Left lung (tissue), 10 donors: ENCODE results near the gene ZNF227. TPM values are rescaled to one million over a fixed set of nuclear protein-coding genes. Genes with fewer than 3 reads are reported as not detected.
A peak's percentile ranks its signal among the peaks of the same experiment; 100 is the strongest.

ENCODE experiments used
- ATAC-seq: fragments of 200-7000 bp; cut with Tn5 transposase; one replicate; pipeline ENCODE4 v1.9.1; 2020; ENCODE audit warnings: moderate library complexity
- DNase-seq, 4 donors: peaks; one replicate each; pipeline ENCODE4 v3.0.0-alpha.2; 2013 to 2020
- H3K27ac ChIP-seq, 2 donors: fragments of 200-600 bp; sonication (generic) in 1 of 2; one replicate each; pipeline versions ENCODE4 v1.5.0 to v1.8.0; 2020 to 2021
- H3K27me3 ChIP-seq, 2 donors: fragments of 200-600 bp; sonication (generic) in 1 of 2; one replicate each; pipeline versions ENCODE4 v1.5.0 to v1.8.0; 2020 to 2021
- H3K36me3 ChIP-seq, 2 donors: fragments of 200-600 bp; sonication (generic) in 1 of 2; one replicate each; pipeline versions ENCODE4 v1.5.0 to v1.8.0; 2020 to 2021
- H3K4me1 ChIP-seq, 2 donors: fragments of 200-600 bp; one replicate each; pipeline ENCODE4 v1.8.0; 2021
- H3K4me3 ChIP-seq, 2 donors: fragments of 200-600 bp; sonication (generic) in 1 of 2; one replicate each; pipeline versions ENCODE4 v1.5.0 to v1.8.0; 2020 to 2021; ENCODE audit warnings: mild to moderate bottlenecking in 1 of 2
- H3K9me3 ChIP-seq, 2 donors: fragments of 200-600 bp; sonication (generic) in 1 of 2; one replicate each; pipeline versions ENCODE4 v1.5.0 to v1.8.0; 2020 to 2021
- CTCF ChIP-seq, 2 donors: fragments of 200-600 bp; sonication (generic) in 1 of 2; IDR thresholded peaks; one replicate each; pipeline versions ENCODE4 v1.5.0 to v1.8.0; 2021; ENCODE audit warnings: antibody characterized with exemption in 2 of 2
- intact Hi-C, 2 donors: fragments of 100-400 bp; cut with DNase I; formaldehyde crosslinking; loops; one replicate each; pipeline versions ENCODE4 v1.11.2 to v1.14.2; 2022
- polyA plus RNA-seq, 6 donors: library from polyadenylated mRNA; unstranded; fragments of 120-200 nt; gene quantifications; one replicate each; pipeline ENCODE4 v1.2.1, GENCODE V29; 2013; ENCODE audit not compliant: insufficient read length in 6 of 6
- total RNA-seq, 2 donors: library from RNA; stranded (reverse); fragmentation: NEBNext Ultra II Directional; extraction: Animal tissue kit (Norgen Biotek cat#: 25700); gene quantifications; one replicate each; pipeline ENCODE4 v1.2.1, GENCODE V29; 2021
- donor health status: DM: no; HTN: yes; CAD: no.
- donor health status: DM: no; HTN: no; CAD: no.

The ZNF227 gene
- total and polyA plus RNA-seq, 8 donors = 13.3 to 34.9 (median 27.0) TPM

DNA sequence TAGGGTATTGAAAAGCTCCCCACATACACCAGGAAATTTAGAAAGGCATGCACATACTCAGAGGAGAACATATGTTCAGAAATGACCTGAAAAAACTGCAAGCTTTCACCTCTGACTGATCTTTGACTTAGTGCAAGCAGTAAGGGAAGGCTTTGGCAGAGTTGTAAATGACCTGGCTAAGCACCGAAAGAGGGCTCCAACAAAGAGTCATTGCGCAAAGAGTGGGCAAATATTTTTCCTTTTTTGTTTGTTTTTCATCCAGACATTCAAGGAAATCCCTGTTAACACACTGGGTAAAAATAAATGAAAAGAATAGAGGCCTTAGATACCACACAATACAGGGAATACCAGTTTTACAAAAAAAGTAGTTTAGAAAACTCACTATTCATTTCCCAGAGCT is 42.2 kb downstream of the ZNF227 start:
- DNase-seq (no peak), ATAC-seq (no peak)
- Histone ChIP-seq H3K36me3 (peaks cover 0 to 11% of the 10 kb centered on the region in 2 donors), H3K4me1 (no peaks in the 10 kb centered on the region), H3K27me3 (no peaks in the 10 kb centered on the region), H3K4me3 (no peak overlapping the region), H3K27ac (no peak overlapping the region), H3K9me3 (peaks cover 17 to 100% of the 10 kb centered on the region in 2 donors)
- TF ChIP-seq CTCF (IDR thresholded peaks at IDR 0.05) = no peak
- intact Hi-C loops = no loop called here

GRCh38 chr19:44255705-44256411 is 43.5 kb downstream of the ZNF227 start:
- no peak for TF ChIP-seq CTCF (IDR thresholded peaks at IDR 0.05)
- Histone ChIP-seq H3K4me1 (no peaks in the 10 kb centered on the region), H3K36me3 (peaks cover 0 to 9% of the 10 kb centered on the region in 2 donors), H3K27ac (no peak overlapping the region), H3K9me3 (peaks cover 6 to 100% of the 10 kb centered on the region in 2 donors), H3K27me3 (no peaks in the 10 kb centered on the region), H3K4me3 (no peak overlapping the region)
- ATAC-seq (no peak), DNase-seq (no peak)
- intact Hi-C loops = no loop called here

DNA sequence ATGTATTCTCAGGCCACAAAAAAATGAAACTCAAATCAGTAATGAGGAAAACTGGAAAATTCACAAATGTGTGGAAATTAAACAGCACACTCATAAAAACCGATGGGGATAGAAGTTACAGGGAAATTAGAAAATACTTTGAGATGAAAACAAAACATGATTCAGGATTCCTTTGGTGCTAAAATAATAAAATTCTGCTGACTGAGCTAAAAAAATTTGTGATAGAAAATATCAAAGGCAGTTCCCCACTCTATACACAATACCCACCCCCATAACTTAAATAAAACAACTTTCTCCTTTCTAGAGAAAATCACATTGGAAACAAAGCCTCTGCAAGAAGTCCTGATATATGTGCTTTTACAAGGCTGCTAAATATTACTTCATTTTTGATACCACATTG is 45.8 kb downstream of the ZNF227 start:
- no peaks in the 10 kb centered on the region for H3K27me3 ChIP-seq
- H3K9me3 ChIP-seq = peaks cover 4 to 100% of the 10 kb centered on the region in 2 donors
- peaks cover 0 to 9% of the 10 kb centered on the region in 2 donors for H3K36me3 ChIP-seq
- TF ChIP-seq CTCF (IDR thresholded peaks at IDR 0.05) = no peak
- H3K4me1 ChIP-seq = no peaks in the 10 kb centered on the region
- intact Hi-C loops = no loop called here
- DNase-seq (no peak), ATAC-seq (no peak)
- no peak overlapping the region for H3K27ac ChIP-seq
- H3K4me3 ChIP-seq = no peak overlapping the region

DNA sequence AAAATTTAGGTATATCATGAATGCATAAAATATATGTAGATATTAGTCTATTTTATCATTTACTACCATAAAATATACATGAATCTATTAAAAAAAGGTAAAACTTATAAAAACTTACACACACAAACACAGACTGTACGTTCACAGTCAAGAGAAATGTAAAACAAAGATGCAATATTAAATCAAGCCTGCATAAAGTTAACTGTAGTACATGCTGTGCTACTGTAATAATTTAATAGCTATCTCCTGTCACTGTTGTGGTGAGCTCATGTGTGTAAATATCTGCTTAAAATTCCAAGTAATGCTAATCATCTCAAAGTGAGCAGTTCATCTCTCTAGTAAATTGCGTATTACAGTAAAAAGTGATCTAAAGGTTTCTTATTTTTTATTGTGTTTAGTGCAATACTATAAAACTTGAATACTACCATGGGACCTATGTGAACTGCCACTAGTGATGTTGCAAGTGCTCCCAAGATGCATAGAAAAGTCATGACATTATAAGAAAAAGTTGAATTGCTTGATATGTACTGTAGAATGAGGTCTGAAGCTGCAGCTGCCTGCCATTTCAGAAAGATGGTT is 46.6 kb downstream of the ZNF227 start:
- no peak overlapping the region for H3K4me3 ChIP-seq
- H3K27me3 ChIP-seq = no peaks in the 10 kb centered on the region
- H3K4me1 ChIP-seq = no peaks in the 10 kb centered on the region
- ATAC-seq (no peak), DNase-seq (no peak)
- H3K27ac ChIP-seq = no peak overlapping the region
- intact Hi-C loops = no loop called here
- peaks cover 0 to 9% of the 10 kb centered on the region in 2 donors for H3K36me3 ChIP-seq
- TF ChIP-seq CTCF (IDR thresholded peaks at IDR 0.05) = no peak
- peaks cover 4 to 100% of the 10 kb centered on the region in 2 donors for H3K9me3 ChIP-seq

DNA sequence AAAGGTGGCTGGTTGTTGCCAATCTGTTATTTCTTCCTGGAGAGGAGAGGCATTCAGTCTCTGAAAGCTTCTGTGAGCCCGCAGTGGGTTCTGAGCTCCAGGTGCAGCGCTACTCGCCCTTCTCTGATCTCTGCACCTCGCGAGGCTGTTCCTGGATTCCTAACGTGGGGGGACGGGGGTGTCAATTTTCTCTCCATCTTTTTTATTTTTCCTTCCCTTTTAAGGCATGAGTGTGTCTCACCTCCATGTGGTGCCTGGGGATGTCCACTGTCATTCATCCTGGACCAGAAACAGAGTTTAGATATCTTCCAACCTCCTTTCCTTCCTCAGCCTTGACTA is 48.0 kb downstream of the ZNF227 start:
- H3K27ac ChIP-seq = no peak overlapping the region
- ATAC-seq = peak; percentile 39
- no peak for TF ChIP-seq CTCF (IDR thresholded peaks at IDR 0.05)
- peak overlapping the region; percentile 14 to 23 for H3K4me3 ChIP-seq
- no peaks in the 10 kb centered on the region for H3K4me1 ChIP-seq
- intact Hi-C loops = no loop called here
- no peaks in the 10 kb centered on the region for H3K27me3 ChIP-seq
- no peaks in the 10 kb centered on the region for H3K36me3 ChIP-seq
- peaks cover 4 to 94% of the 10 kb centered on the region in 2 donors for H3K9me3 ChIP-seq
- DNase-seq = no peak
